ENCODE measurements around the gene PRR19.

Gene PRR19, protein sequence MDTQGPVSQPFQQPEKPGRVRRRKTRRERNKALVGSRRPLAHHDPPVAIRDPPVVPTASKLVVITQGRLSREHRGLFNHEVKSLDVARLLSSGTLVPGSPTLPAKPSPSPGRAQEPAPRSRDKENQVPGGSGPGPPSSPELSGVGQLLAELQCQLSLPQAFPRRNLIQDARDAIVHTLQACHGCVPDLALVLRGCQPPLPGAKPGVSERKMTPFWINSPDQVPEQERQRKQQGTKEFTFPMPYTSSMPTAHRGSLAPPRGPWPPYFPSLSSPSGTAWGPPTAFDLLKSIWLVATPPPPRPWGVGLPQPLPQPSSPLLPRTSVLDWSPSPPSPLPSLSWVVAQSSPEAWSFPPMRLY

DNA sequence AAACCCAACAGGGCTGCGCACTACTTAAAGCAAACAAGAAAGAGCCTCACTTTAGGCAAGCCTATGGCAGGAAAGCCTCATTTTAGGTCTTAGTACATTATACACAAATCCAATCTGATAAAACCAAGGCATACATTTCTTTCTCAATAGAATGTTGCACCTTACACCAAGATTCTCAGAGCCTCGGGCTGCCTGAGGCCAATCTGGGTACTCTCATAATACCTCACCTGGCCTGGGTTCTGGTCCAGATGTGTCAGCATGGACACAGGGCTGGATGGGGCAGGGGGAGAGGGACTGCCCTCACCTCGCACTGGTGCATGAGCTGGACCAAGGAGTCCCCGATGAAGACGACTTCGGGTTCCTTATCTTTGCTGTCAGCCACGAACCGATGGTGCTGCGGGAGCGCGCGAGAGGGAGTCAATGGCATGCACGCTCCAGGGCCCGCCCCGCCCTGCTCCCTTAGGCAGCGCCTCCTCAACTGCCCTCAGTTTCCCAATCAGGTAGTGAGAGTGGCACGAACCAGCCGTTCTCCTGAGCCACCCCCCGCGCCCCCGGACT is at the start of gene PRR19:
Gene PRR19 (plus strand): TSS at position 487 of the 558 bp plus-strand sequence. CDS start 7,453 bp downstream, outside the sequence.
- ChIA-PET POLR2A (interaction anchor here (0.7 kb wide), 1 partner anchor 74 kb away, joined by 4 read pairs; no protein-coding TSS in a partner anchor), CTCF (interaction anchor here (1.0 kb wide), 1 partner anchor 14 kb away, joined by 3 read pairs; no protein-coding TSS in a partner anchor)
- TF ChIP-seq CTCF (IDR thresholded peaks at IDR 0.05; ENCODE audit: control extremely low read depth, extremely low read depth, low read depth, missing control alignments), result no peak
- DNase-seq (ENCODE audit: extremely low spot score), result no peak

GRCh38 chr19:42252365-42253244 is 49.3 kb upstream of the PRR19 start:
- POLR2A ChIA-PET, result no interaction called here
- no peak for TF ChIP-seq CTCF (IDR thresholded peaks at IDR 0.05; ENCODE audit: control extremely low read depth, extremely low read depth, low read depth, missing control alignments)
- no peak for DNase-seq (ENCODE audit: extremely low spot score)
- CTCF ChIA-PET, result interaction anchor here (1.0 to 1.2 kb wide), 3 partner anchors 10 to 44 kb away, joined by 3 to 5 read pairs (median 4); no protein-coding TSS in a partner anchor

DNA sequence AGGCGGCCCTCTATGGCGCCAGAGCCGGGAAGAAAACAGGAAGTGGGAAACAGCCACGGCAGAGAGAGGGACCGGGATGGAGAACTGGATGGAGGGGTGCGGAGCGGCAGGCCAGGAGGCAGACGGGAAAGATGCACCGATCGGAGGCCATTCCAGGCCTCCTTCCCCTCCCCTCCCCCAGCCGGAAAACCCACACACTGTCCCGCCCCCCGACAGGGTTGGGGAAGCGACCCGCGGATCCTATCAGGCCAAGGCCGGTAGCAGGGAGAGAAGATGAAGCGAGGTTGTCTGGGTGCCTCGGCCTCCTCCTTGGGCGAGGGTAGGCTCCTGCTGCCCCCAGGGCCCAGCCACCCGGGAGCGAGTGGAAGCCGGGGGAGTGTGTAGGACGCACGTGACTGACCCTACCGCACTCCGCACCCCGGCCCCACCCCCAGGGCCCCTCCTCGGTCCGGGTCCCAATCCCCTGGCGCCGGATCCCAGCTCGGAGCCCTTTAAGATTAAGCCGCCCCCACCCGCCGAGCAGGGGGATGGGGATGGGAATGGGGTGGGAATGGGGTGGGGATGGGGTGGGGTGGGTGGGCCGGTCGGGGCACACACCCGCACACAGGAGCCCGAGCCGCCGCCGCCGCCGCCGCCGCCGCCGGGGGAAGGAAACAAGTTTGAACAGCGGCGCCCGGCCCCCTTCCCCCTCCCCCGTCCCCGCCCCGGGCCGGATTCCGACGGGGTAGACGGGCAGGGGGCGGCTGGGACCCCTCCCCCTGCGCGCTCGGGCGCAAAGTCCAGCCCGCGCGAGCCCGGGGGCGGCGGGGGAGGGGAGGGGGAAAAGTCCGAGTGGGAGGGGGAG is 48.5 kb upstream of the PRR19 start:
- peak; percentile 62 for DNase-seq (ENCODE audit: extremely low spot score)
- no peak for TF ChIP-seq CTCF (IDR thresholded peaks at IDR 0.05; ENCODE audit: control extremely low read depth, extremely low read depth, low read depth, missing control alignments)
- CTCF ChIA-PET, result no interaction called here
- POLR2A ChIA-PET, result no interaction called here

DNA sequence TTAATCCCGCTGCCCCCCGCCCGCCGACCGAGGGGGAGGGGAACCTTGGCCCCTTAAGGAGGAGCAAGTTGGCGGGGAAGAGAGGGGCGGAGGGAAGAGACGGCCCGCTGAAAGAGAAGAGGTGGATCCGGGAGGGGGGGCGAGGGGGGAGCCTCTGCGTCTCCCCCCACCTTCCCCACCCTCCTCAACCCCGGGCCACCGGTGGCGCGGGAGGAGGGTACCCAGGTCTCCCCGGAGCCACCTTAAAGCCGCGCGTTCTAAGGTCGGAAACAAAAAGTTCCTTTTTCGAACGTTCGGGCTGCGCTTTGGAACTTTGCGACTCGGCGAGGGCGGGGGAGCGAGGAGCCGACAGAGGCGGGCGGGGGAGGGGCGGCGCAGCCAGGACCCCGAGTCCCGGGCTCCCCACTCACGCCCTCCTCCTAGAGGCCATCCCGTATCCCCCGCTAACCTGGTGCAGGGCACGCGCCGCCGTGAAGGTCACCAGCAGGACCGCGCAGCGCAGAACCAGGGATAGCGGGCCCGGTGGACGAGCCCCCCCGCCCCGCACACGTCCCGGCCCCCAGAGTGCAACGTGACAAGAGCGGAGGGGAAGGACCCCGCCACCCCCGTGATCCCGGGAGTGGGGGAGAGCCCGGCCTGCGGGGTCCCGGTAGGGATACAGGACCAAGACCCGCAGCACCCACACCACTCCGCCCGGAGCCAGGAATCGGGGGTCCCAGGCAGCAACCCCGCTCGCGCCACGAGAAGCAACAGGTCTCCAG is 47.7 kb upstream of the PRR19 start:
- peak; percentile 64 for DNase-seq (ENCODE audit: extremely low spot score)
- no peak for TF ChIP-seq CTCF (IDR thresholded peaks at IDR 0.05; ENCODE audit: control extremely low read depth, extremely low read depth, low read depth, missing control alignments)
- CTCF ChIA-PET, result no interaction called here
- POLR2A ChIA-PET, result no interaction called here

- TF ChIP-seq CTCF (IDR thresholded peaks at IDR 0.05; ENCODE audit: control extremely low read depth, extremely low read depth, low read depth, missing control alignments), result no peak
- DNase-seq (ENCODE audit: extremely low spot score), result peak; percentile 97
- ChIA-PET POLR2A (interaction anchor here (0.6 kb wide), 1 partner anchor 385 kb away, joined by 4 read pairs; no protein-coding TSS in a partner anchor), CTCF (interaction anchor here (1.1 to 1.6 kb wide), 2 partner anchors 24 to 41 kb away, joined by 4 to 5 read pairs; no protein-coding TSS in a partner anchor)
Observed at GRCh38 chr19:42254850-42255765, 46.8 kb upstream of the PRR19 start, which contains the start of gene ERF. ERF (minus strand) TSS chr19:42255128; CDS start chr19:42254999, 129 bp downstream.

Data from GM10248 (cell line).